Kasumi-1 (cell line): Measurements from ENCODE around the gene ACOT11.
A peak's percentile ranks its signal among the peaks of the same experiment; 100 is the strongest.
"Not testable (repeated sequence)": the region's sequence is repeated elsewhere in the genome, so short reads cannot be mapped to it uniquely, and the experiment has no call there.

Experiments
- DNase-seq, 2 experiments: peaks; one replicate each; lab custom pipeline; 2025; lab: John Stamatoyannopoulos, UW

Gene ACOT11

GRCh38 chr1:54547601-54548388, at the start of gene ACOT11:
TSS of gene ACOT11 (plus strand) at chr1:54548228. CDS start at chr1:54548310, 82 bp downstream.
- peak; percentile 91 for DNase-seq

DNA sequence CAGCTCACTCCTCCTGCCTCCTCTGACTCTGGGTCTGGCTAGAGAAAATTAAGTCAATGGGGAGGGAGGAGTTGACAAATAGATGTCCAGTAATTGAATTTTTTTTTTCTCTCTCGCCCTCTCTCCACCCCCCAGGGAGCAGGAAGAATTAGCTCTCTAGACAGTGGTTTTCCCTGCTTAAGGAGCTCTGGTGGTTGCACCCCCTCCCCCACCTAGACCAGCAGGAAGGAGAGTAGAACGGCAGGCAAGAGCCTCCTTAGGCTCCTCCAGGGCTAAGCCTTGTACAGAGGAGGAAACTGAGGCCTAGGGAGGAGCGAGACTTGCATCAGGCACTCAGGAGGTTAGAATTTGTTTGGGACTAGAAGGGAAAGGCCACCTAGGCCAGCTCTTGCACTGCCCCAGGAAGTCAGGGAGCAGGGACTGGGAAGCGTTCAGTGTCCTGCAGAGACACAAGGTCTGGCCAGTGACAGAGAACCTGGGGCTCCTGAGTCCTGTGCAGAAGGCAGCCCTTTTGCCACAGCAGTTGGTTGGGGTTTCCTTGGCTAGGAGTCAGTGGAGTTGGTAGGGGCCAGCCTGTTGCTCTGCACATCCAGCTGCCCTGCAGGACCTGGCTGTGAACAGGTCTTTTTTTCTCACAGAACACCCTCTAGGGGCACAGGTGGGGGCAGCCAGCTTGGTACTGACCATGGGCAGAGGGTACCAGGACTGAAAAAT, 49.5 kb upstream of the ACOT11 start:
- DNase-seq, result no peak

DNA sequence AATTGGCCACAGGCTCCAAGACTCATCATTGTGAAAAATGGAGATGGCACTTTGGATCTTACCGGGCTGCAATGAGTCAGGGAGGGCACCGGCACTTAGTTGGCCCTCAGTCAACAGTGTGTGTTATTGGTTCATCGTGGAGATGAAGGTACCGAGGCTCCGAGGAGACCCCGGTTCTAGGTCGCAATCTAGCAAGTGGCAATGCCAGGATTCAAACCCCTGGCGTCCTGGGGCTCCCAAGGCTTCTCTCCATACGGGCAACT, 49.0 kb upstream of the ACOT11 start:
- DNase-seq, result no peak

- DNase-seq, result peak; percentile 28 to 32
These were observed 48.5 kb upstream of the ACOT11 start for GRCh38 chr1:54499360-54500106.

- DNase-seq, result no peak
These were observed 48.0 kb upstream of the ACOT11 start for GRCh38 chr1:54500107-54500431.

GRCh38 chr1:54501849-54502248, 46.2 kb upstream of the ACOT11 start:
- DNase-seq, result no peak

DNA sequence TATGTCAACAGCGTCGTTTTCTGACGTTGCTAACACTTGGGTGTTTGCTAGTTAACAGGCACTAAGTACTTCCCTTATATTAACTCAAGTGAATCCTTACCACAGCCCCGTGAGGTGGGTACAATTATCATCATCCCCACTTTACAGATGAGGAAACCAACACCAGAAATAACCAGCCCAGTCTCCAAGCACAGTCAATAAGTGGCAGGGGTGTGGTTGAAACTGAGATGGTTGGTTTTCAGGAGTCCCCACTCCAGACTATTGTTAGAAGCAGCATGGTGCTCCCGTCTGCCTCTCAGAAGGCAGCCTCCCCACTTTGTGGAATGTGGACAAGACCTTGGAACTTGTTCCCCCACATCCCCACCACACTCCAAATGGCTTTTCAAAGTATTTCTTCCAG, 45.7 kb upstream of the ACOT11 start:
- DNase-seq, result no peak

- peak; percentile 10 to 19 for DNase-seq
These were observed 41.4 kb upstream of the ACOT11 start for GRCh38 chr1:54506594-54506993.

- no peak for DNase-seq
These were observed 40.8 kb upstream of the ACOT11 start for GRCh38 chr1:54507033-54507870.

GRCh38 chr1:54510715-54511270, 37.2 kb upstream of the ACOT11 start:
- DNase-seq, result no peak

- DNase-seq, result not testable (repeated sequence)
These were observed 34.0 kb upstream of the ACOT11 start for GRCh38 chr1:54513921-54514580.

DNA sequence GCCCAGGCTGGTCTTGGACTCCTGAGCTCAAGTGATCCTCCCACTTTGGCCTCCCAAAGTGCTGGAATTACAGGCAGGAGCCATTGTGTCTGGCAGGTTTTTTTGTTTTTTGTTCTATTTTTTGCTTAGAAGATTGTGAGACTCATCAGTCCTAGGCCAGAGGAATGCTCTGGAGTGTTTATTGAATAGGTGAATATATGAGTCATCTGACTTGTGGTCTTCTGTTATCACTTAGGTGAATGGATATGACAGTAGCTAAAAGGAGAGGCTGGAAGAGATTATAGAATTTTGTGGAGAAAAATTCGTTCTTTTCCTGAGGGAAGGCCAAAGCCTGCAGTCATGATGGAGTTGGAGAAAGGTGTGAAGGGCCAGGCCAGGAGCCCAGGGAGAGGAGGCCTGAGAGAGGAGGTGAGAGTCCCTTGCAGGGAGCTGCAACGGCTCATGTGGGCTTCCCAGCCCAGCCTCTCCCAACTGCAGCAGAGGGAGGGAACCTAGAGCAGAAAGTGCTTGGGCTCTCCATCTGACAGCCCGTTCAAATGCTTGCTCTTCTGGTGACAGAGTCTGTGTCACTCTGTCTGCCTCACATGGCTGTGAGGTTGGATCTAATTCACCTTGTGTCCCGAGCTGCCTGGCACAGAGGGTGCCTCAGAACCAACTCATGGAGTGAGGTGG, 31.6 kb upstream of the ACOT11 start:
- no peak for DNase-seq

DNA sequence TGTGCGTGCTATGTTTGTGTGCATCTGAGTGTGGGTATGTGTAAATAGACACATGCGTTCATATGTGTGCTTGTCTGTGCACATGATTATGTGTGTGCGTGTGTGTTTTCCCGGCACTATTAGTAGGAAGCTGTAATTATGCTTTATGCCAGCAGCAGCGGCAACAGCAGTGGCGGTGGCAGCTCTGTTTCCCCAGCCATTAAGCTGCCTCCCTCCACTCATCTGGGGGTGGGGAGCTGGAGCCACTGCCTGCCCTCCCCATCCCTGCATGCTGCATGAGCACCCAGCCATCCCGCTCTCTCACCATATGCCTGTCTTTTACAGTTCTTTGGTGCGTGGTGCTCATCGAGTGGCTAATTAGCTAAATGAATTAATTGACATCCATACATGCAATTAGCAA, 30.5 kb upstream of the ACOT11 start:
- DNase-seq, result no peak

DNA sequence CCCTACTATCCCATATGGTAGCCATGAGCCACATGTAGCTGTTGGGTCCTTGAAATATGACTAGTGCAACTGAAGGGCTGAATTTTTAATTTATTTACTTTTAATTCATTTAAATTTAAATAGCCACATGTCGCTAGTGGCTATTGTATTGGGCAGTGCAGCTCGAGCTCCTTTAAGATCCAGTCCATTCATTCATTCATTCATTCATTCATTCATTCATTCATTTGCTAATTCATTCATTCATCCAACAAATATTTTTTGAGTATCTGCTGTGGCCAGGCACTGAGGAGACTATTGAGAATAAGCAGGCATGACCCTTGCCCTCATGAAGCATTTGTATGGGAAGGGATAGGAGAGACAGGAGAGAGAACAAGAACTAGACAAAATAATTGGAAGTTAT, 29.5 kb upstream of the ACOT11 start:
- no peak for DNase-seq

GRCh38 chr1:54519709-54520108, 28.3 kb upstream of the ACOT11 start:
- DNase-seq, result peak; percentile 11 to 50

- DNase-seq, result no peak
These were observed 27.3 kb upstream of the ACOT11 start for GRCh38 chr1:54520631-54521321.

DNA sequence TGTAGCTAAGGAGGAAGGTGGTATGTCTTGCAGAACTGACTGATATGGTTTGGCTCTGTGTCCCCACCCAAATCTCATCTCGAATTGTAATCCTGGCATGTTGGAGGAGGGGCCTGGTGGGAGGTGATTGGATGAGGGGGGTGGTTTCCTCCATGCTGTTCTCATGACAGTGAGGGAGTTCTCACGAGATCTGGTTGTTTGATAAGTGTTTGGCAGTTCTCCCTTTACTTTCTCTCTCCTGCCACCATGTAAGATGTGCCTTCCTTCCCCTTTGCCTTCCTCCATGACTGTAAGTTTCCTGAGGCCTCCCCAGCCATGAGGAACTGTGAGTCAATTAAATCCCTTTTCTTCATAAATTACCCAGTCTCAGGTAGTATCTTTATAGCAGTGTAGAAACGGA, 21.5 kb upstream of the ACOT11 start:
- DNase-seq, result not testable (repeated sequence)

DNA sequence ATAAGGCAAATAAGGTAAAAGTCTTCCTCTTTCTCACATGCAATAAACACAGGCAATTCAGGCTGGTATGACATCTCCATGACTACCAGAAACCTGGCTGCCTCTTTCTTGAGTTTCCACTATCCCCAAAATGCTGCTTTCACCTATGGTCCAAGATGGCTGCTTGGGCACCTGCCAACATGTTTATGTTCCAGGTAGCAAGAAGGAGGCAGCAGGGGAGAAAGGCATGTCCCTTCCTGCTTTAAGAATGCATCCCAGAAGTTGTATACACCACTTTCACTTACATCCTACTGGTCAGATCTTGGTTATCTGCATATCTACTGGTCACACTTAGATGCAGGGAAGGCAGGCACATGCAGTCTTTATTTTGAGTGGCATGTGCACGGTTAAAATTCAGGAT, 19.4 kb upstream of the ACOT11 start:
- no peak for DNase-seq

- DNase-seq, result no peak
These were observed 16.0 kb upstream of the ACOT11 start for GRCh38 chr1:54532033-54532432.

- DNase-seq, result not testable (repeated sequence)
These were observed 11.4 kb upstream of the ACOT11 start for GRCh38 chr1:54536656-54537055.
